ENCODE data around the gene CEP350. TPM values are rescaled to one million over a fixed set of nuclear protein-coding genes. Genes with fewer than 3 reads are reported as not detected.

CEP350 gene
- polyA plus RNA-seq, 3 donors, result 26.1 to 33.6 (median 28.2) TPM

DNA sequence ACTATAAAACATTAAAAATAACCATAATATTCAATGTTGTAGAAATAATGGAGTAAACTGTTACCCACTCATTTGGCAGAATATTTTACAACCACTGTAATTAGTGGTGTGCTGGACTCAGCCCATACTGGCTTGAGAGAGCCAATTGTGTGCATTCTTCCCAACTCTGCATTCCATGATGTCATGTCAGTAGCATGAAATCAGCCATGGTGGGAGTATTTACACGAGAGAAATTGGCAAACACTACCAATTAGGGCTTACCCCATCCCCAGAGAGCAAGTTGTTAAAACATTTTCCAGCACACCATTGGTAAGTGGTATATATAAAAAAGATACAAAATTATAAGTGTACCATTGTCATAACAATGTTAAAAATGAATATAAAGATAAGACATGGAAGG, 180.9 kb downstream of the CEP350 start:
- no peak for DNase-seq (ENCODE audit: extremely low read depth in 1 of 11, low read depth in 9 of 11, low spot score in 4 of 11)

DNA sequence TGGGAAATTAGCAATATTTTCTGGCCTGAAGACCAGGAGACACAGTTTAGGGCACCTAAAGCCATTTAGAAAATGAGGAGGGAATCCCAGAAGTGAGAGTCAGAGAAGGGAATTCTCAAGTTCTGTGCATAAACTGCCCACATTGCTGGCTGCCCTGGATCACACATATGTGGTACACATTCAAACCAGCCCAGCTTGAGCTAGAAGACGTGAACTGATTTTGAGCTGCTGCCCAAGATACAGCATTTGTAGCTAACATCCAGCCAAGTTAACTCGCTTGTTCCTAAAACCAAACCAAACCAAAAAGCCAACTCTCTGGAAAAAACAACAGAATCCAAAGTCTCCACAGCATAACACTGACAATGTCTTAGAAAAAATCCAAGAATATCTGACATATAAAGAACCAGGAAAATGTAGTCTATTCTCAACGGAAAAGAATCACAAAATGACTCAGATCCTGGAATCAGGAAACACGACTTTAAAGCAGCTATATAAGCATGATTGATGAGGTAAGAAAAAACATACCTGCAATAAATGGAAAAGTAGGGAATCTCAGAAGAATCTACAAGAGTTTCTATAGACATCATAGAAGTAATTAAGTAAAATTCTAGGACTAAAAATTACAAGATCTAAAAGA, 181.8 kb downstream of the CEP350 start:
- DNase-seq (ENCODE audit: extremely low read depth in 1 of 11, low read depth in 9 of 11, low spot score in 4 of 11), result no peak

DNA sequence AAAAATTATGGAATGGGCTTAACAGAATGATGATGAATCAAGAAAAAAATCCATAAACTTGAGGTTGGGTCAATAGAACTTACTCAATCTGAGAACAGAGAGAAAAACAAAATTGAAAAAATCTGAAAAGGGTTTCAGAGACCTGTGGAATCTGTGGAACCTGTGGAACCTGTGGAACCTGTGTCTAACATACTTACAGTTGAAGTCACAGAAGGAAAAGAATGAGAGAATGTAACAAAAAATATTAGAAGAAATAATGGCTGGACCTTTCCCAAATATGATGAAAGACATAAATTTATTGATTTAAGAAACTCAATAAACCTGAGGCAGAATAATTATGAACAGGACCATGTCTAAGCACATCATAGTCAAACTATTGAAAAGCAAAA, 182.4 kb downstream of the CEP350 start:
- no peak for DNase-seq (ENCODE audit: extremely low read depth in 1 of 11, low read depth in 9 of 11, low spot score in 4 of 11)

DNA sequence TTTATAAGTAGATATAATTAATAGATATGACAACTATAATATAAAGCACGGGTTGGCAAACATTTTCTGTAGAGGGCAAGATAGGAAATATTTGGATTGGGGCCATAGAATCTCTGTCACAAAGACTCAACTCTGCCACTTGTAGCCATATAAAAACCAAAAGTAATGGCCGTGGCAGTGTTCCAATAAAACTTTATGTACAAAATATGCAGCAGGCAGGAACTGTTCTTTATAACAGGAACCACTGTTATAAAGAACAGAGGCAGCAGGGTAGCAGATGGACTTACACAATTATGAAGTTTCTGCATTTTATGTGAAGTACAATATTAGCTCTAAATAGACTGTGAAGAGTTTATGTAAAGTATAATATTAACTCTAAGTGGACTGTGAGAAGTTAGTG, 183.2 kb downstream of the CEP350 start:
- DNase-seq (ENCODE audit: extremely low read depth in 1 of 11, low read depth in 9 of 11, low spot score in 4 of 11), result no peak

DNA sequence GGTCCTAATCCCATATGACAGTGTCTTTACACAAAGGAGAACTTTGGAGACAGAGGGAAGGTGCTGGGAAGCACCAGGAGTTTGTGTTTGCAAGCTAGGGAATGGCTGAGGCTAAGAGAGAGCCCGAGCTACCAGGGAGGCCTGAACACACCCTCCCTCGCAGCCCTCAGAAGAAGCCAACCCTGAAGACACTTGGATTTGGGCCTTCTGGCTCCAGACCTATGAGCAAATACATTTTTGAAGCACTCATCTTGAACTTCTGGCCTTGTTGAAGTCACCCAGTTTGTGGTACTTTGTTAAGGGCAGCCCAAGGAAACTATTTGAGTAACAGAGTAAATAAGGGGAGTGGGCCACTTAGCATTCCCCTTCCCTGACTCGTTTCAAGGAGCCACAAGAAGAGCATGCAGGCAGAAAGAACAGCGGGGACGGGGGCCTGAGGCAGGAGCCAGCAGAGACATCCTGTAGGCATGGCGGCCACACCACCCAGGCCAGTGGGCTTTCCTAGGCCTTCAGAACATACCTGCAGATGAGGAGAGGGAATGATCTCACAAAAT, 186.8 kb downstream of the CEP350 start:
- no peak for DNase-seq (ENCODE audit: extremely low read depth in 1 of 11, low read depth in 9 of 11, low spot score in 4 of 11)

DNA sequence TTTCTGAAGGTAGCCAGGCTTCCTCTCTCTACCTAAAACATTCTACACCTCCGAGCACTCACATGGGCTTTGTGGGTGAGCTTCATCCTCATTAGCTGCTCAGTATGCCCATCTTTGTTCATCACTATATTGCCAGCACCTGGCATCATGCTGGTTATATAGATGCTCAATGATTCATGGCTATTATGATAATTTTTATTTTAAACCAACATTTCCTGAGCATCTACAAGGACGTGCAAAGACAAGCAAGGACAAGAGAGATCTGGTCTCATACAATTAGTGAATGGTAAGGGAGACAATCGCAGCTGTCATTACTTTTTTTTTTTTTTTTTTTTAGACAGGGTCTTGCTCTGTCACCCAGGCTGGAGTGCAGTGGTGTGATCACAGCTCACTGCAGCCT, 188.7 kb downstream of the CEP350 start:
- DNase-seq (ENCODE audit: extremely low read depth in 1 of 11, low read depth in 9 of 11, low spot score in 4 of 11), result no peak

DNA sequence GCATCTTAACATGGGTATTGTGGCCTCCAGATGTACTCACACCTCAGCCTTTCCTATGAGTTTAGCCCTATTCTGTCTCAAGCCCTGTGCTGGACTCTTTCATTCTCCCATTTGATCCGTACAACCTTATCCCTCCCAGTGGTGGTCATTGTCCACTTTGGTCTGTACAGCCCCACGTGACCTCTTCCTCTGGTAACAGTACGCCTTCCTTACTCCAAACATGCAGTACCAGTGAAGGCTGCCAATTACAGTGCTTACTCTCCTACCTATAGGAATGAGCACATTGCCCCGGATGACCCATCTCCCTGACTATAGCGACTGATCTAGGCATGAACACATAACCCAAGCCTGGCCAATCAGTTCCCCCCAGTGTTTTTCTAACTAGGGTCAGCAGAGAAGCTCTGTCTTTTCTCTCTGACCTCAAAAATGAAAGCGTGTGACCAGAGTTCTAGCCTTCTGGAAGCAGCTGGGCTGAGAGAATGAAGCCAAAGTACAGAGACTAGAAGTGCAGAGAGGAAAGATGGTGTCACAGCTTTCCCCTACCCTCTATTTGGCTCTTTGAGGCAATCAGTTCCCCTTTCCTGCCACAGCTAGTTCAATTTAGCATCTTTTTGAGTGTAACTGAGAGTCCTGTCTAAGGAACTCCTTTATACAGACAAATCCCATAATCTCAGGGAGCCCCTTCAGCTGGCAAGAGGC, 190.2 kb downstream of the CEP350 start:
- DNase-seq (ENCODE audit: extremely low read depth in 1 of 11, low read depth in 9 of 11, low spot score in 4 of 11), result no peak

DNA sequence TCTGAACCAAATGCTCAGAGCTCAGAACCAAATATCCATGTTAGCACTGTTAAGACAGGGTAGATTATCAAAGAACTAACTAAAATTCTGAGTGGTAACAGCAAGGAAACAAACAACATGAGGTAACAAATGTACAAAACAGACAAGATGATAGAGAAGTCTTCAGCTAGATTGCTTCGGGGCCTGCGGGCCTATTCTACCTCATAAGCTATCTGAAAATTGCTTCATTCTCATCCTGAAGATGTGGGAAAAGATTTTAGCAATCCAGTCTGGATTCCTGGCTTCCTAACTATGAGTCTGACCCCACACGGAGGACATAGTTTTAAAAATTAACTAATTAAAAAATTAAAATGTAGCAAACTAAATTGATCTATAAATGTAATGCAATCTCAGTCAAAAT, 190.8 kb downstream of the CEP350 start:
- DNase-seq (ENCODE audit: extremely low read depth in 1 of 11, low read depth in 9 of 11, low spot score in 4 of 11), result no peak

DNA sequence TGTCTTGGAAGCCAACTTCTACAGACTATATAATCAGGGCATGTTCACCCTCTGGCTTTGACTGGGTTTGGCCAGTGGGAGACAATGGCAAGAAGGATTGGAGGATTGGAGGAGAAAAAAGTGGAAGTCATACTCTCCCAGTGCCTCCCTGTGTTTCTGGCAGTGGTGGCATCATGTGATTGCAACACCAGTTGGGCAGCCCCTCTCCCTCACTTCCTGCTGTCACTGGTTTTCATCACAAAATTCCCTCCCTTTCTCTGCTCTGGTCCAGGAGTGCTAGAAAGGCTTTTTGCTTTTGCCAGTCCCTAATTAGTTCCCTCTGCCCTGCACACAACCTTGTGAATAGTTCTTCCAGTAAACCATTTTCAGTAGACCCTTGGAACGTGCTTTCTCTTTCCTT, 196.4 kb downstream of the CEP350 start:
- no peak for DNase-seq (ENCODE audit: extremely low read depth in 1 of 11, low read depth in 9 of 11, low spot score in 4 of 11)

DNA sequence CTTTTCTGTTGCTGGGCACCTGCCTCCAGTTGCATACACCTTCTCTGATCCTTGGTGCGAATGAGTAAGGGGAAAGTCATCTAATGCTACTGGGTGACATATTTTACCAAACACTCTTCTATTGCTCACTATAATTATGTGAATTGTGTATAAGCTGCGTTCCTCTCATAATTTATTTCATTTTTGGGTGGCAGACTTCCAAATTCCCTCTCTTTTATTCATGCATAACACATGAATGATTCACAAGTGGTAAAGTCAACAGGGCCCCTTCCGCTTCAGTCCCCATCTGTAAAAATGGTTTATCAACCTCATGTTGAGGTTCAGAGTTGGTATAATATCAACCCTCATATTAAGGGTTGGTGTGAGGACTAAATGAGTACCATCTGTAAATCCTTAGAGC, 196.9 kb downstream of the CEP350 start:
- no peak for DNase-seq (ENCODE audit: extremely low read depth in 1 of 11, low read depth in 9 of 11, low spot score in 4 of 11)

DNA sequence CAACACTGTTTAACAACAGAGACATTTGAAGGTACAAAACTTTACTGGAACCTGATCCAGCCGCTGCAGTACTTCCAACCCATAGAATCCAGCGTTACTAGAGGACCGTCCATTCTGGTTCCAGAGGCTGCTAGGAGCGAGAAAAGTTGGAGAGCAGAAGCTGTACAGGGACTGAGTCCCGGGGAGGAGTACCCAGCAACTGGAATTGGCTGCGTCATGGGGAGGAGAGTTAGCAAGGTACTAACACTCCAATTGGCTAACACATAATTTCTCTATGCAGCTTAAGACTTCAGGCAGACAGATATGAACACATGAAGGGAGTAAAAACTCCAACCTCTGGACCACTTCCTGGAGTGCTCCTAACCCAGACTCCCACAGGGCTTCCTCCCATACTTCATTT, 198.0 kb downstream of the CEP350 start:
- DNase-seq (ENCODE audit: extremely low read depth in 1 of 11, low read depth in 9 of 11, low spot score in 4 of 11), result no peak

DNA sequence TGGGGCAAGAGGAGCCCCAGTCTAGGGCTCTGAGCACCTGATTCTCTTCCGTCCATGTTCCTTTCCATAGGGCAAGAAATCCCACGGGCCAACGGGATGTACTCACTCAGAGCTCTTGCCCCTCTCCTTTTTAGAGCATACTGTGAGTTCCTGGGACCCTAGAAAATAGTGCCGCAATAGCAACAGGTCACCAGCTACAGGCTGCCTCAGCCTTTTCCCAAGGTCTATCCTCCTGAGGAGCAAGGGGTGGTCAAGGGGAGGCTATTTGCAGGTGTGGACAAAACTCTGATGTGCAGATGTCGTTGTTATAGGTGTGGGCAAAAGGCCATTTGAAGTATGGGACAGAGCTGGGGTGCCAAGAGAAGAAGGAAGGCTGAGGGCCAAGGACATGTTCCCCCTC, 198.4 kb downstream of the CEP350 start:
- DNase-seq (ENCODE audit: extremely low read depth in 1 of 11, low read depth in 9 of 11, low spot score in 4 of 11), result no peak

DNA sequence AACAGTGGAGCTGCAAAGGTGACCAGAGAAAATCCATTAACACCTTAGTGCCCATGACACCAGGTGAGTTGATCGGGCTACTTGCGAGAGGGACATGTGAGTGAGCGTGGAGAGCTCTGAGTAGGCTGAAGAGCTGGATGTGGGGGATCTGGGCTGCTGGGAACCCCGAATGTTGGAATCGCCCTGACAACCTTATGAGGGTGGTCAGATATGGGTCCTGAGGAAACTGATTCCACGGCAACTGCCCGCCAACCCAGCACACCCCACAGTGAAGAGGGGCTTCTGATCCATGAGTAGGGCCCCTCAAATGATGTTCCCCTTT, 199.4 kb downstream of the CEP350 start:
- DNase-seq (ENCODE audit: extremely low read depth in 1 of 11, low read depth in 9 of 11, low spot score in 4 of 11), result peak in 1 of 11 donors; percentile 17

DNA sequence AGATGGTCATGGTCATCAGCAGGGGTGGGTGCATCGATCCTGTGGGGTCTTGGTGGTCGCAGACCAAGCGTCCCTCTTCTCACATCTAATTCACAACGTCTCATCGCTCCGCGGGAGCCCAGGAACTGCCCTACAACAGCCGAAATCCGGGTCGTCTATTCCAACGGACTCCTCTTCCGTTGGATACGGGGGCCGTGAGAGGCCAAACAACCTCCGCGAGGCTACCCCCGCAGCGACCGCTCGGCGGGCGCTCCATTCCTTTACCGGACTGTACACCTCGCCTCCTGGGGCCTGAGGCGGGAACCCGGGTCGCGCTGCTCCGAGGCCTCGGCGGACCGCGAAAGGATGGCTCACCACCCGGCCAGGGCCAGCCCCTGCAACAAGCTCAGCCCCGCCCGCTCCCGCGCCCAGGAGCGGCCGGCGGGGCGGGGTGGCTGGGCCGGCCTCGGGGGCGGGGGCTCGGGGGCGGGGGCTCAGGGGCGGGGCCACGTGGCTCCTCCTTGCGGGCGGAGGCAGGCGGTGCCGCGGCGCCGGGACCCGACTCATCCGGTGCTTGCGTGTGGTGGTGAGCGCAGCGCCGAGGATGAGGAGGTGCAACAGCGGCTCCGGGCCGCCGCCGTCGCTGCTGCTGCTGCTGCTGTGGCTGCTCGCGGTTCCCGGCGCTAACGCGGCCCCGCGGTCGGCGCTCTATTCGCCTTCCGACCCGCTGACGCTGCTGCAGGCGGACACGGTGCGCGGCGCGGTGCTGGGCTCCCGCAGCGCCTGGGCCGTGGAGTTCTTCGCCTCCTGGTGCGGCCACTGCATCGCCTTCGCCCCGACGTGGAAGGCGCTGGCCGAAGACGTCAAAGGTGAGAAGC, 199.9 kb downstream of the CEP350 start, which contains the start of gene QSOX1:
TSS of gene QSOX1 (plus strand) at position 545 of the 857 bp plus-strand sequence. CDS start at position 584, 39 bp downstream.
- DNase-seq (ENCODE audit: extremely low read depth in 1 of 11, low read depth in 9 of 11, low spot score in 4 of 11), result peak; percentile 66 to 85 (median 78)

DNA sequence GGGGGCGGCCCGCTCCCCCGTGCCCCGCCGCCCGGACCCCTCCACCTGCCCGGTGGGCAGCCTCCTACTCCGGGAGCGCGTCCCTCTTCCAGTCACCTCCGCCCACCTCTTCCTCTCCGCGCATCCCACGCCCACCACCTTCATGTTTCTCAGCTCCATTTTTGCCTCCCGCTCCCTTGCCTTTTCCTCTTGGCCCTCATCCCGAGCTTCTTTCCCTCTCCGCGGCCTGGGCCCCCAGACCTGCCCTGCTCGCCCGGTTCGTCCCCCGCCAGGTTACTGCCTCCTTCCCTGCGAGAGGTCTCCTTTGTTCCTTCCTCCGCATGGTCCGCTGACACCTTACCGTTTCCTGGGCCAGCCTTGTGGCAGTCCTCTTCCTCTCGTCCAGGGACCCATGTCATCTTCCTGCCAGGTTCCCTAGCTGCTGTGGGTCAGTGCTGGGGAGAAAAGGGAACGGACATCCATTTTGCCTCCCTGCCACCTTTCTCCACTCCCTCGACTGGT, 200.6 kb downstream of the CEP350 start:
- DNase-seq (ENCODE audit: extremely low read depth in 1 of 11, low read depth in 9 of 11, low spot score in 4 of 11), result peak in 1 of 11 donors; percentile 21

DNA sequence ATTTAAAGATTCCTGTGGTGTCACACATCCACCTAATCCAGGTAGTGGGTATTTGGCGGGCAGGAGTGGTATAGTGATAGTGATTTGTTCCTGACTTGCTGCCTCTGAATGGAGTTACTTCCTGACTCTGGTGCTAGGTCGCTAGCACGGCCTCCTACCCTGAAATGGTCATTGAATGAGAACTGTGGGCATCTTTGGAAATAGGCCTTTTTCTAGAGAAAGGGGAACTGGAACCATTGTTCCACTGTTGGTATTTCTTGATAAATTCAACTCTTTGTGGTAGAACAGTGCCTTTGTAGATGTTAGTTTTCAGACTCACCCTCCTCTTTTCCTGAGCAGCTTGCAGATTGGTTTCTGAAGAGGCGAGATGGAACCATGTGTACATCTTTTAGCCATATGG, 201.6 kb downstream of the CEP350 start:
- no peak for DNase-seq (ENCODE audit: extremely low read depth in 1 of 11, low read depth in 9 of 11, low spot score in 4 of 11)

DNA sequence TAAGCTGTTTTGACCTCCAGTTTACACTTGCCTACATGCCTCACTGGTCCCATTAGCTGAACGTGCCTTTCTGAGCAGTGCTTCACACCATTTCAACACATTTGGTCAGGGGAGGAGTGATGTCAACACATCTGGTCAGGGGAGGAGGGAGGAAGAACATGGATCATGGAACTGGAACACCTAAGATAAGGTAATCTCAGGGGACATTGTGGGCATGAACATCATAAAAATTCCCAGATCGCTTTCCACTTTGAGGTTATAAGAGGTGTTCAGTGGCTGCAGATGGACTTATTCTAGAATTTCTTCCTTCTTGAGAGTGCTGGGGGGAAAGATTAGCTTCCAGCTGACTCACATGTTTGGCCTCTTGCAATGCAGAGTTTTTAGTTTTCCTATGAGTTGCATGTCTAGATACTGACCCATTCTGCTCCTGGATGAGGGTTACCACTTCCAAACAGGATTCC, 202.1 kb downstream of the CEP350 start:
- DNase-seq (ENCODE audit: extremely low read depth in 1 of 11, low read depth in 9 of 11, low spot score in 4 of 11), result no peak

DNA sequence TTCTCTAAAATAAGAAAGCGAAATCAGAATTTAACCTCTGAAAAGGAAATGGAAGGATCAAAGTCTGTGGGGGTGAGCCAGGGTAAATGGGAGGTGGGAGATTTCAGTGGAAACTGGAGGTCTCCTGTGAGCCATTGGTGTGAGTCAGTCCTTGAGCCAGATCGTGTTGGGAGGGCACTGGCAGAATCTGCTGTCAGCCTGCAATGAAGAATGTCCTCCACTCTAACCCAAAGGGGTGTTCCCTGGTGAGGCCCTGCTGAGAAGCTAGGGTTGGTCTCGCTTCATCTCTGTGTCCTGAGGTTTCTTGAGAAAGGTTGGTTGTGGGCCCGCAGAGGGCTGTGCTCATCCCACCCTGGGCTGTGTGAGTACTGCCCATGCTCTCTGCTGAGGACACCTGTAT, 202.5 kb downstream of the CEP350 start:
- no peak for DNase-seq (ENCODE audit: extremely low read depth in 1 of 11, low read depth in 9 of 11, low spot score in 4 of 11)

DNA sequence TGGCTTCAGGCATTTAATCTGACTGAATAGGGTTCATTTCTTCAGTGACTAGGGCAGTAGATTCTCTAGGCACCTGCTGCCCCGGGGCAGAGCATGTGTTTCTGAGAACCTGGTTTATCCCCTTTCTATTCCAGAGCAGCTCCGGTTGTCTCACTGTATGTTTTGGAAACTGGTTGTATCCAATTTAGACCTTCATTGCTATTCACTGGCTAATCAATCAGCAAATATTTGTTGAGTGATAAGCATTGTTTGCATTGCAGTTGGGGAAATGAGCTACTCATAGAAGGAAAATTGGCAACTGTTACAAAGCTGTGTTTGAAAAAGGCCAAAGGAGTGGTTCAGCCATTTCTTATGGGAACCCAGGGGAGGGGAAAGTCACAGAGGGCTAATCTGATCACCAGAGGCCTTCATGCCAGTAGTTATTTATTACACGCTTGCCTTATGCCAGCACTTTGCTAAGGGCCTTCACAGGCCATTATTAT, 203.0 kb downstream of the CEP350 start:
- no peak for DNase-seq (ENCODE audit: extremely low read depth in 1 of 11, low read depth in 9 of 11, low spot score in 4 of 11)

Measured in renal cortex interstitium (tissue), 11 donors.